Amniotic epithelial cell (primary cell): ENCODE data around the gene SSTR3.
A peak's percentile ranks its signal among the peaks of the same experiment; 100 is the strongest.
"Not testable (repeated sequence)": the region's sequence is repeated elsewhere in the genome, so short reads cannot be mapped to it uniquely, and the experiment has no call there.

Experiments used
- DNase-seq: peaks from one replicate; pipeline ENCODE4 v3.0.0-alpha.2; 2010; ENCODE audit warnings: low read depth

Gene SSTR3

DNA sequence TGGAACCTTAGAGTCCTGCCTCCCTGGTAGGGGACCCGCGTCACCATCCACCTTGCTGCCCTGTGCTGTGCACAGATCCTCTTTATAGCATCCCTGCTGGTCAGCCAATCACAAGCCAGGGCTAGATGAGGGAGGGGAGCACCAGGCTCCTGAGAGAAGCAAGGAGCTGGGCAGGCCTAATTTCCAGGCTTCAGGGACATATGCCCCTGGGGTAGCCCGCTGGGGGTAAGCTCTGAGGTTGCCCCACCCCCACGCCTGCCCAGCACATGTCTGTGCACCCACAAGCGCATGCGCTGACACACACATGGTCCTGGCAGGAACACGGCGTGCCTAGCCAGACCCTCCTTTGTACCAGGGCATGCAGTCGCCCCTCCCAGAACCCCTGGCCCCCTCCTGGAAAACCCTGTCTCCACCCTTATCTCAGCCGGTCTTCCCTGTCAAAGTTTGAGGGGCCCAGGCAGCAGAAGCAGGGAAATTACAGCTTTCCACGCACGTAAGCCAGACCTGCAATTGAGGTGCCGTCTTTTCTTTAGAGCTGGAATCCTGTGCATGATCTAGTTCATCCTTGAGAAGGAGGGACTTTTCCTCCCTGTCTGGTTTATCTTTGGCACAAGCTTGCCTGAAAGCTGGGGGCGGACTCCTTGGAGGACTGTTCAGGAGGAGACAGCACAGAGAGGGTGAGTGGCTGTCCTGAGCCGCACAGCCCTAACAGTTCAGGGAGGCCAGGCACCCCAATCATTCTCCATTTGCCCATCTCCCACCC, 2.1 kb downstream of the SSTR3 start:
- no peak for DNase-seq

DNA sequence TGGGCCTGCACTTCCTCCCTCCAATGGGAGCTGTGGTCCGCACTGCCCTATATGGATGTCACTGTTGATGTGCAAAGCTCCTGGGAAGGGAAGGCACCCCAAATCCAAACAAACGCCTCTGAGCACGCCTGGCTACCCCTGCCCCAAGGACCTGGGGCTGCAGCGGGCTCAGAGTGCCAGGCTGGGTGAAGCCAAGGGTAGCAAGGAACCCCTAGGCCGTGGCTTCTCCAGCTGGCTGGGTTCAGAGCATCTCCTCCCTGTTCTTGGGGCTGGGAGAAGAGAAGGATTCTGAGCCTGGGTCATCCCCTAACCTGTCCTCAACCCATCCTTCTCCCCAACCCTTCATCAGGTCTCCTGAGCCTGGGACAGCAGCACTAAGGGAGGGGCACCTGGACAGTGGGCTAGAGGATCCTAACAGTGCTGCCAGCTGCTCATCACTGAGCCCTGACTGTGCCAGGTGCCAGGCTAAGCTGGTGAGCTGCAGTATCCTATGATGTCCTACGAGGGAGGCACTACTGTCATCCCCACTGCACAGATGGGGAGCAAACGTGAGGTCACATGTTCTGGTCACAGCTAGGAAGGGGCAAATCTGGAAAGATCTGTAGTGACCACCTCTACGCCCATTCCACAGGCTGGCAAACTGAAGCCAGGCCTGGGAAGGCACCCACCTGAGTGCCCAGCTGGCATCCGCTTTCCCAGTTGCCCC, 3.0 kb downstream of the SSTR3 start:
- no peak for DNase-seq

GRCh38 chr22:37208401-37209139, 3.7 kb downstream of the SSTR3 start:
- DNase-seq: no peak

- DNase-seq: no peak
Measured at GRCh38 chr22:37207981-37208380, 4.3 kb downstream of the SSTR3 start.

DNA sequence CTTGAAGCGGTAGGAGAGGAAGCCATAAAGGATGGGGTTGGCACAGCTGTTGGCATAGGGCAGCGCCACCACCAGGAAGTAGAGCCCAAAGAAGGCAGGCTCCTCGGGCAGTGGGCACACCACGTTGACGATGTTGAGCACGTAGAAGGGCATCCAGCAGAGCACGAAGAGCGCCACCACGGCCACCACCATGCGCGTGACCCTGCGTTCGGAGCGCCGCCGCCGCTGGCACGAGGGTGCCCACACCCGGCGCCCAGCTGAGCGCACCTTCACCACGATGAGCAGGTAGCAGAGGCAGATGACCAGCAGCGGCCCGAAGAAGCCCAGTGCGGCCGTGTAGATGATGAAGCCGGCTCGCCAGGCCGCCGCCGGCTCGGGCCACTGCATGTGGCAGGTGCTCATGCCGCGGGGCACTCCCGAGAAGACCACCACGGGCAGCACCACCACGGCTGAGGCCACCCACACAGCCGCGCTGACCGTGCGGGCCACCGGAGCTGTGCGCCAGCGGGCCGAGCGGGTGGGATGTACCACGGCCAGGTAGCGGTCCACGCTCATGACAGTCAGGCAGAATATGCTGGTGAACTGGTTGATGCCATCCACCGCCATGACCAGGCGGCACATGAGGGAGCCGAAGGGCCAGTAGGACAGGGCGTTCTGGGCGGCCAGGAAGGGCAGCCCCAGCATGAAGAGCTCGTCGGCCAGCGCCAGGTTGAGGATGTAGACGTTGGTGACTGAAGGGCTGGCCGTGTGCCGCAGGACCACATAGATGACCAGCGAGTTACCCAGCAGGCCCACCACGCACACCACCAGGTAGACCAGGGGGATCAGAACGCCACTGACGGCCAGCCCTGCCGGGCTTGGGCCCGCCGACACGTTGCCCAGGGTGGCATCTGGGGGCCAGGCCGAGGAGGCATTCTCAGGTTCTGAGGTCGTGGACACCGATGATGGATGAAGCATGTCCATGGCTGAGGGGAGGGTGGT, 5.1 kb downstream of the SSTR3 start:
- DNase-seq: no peak

GRCh38 chr22:37206118-37206840, 6.0 kb downstream of the SSTR3 start:
- DNase-seq: no peak

- no peak for DNase-seq
Measured at GRCh38 chr22:37205046-37205445, 7.2 kb downstream of the SSTR3 start.

- DNase-seq: no peak
Measured at GRCh38 chr22:37204045-37204655, 8.1 kb downstream of the SSTR3 start.

GRCh38 chr22:37203354-37204044, 8.8 kb downstream of the SSTR3 start:
- DNase-seq: no peak

GRCh38 chr22:37202716-37203115, 9.6 kb downstream of the SSTR3 start:
- no peak for DNase-seq

- DNase-seq: no peak
Measured at GRCh38 chr22:37202001-37202555, 10.2 kb downstream of the SSTR3 start.

- DNase-seq: not testable (repeated sequence)
Measured at GRCh38 chr22:37201443-37201820, 10.8 kb downstream of the SSTR3 start.

- no peak for DNase-seq
Measured at GRCh38 chr22:37199760-37200108, 12.5 kb downstream of the SSTR3 start.

DNA sequence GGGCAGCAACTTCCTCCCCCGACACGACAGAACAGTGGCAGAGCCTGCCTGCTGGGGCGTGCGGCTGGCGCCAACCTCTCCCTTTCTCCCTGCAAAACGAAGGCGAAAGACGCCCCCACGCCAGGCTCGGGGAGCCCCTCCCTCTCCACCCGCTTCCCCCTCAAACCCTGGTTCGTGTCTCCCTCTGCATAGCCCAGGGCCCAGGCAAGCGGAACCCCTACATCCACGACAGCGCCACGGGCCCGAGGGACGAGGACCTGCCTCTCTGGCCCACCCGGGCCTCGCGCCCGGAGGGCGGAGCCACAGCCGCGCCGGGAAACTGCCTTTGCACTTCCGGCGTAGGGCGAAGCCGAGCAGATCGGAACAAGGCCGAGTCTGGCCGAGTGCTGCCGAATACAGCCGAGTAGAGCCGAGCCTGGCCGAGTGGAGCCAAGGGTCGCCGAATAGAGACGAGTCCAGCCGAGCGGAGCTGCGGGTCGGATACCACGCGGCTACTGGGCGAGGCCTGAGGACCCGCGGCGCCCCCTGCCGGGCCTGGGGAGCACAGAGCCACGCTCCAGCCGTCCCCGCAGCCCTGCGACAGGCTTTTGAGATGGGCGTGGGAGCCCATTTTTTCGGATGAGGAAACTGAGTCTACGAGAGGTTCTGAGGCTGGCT, 13.0 kb downstream of the SSTR3 start:
- DNase-seq: peak; percentile 94

GRCh38 chr22:37198258-37199102, 13.8 kb downstream of the SSTR3 start:
- peak; percentile 61 for DNase-seq

- DNase-seq: peak; percentile 66
Measured at GRCh38 chr22:37197451-37198257, 14.6 kb downstream of the SSTR3 start.
